DND-41 (cell line): ENCODE data around the gene RHOT2.

Experiments used
- CTCF ChIP-seq: IDR thresholded peaks from 2 replicates; pipeline ENCODE4 v1.5.1; 2012; ENCODE audit warnings: borderline replicate concordance, low read length, moderate library complexity, mild to moderate bottlenecking; ENCODE audit not compliant: poor library complexity, severe bottlenecking; ENCODE audit errors: extremely low read depth
- EZH2 ChIP-seq: IDR thresholded peaks from 3 replicates; pipeline ENCODE4 v1.6.1; 2012; ENCODE audit warnings: borderline replicate concordance, low read depth, mild to moderate bottlenecking, moderate library complexity, low read length, inconsistent platforms; ENCODE audit not compliant: severe bottlenecking

- TF ChIP-seq CTCF (no peak), EZH2 (no peak)
Observed at GRCh38 chr16:682493-683395, 14.8 kb downstream of the RHOT2 start.
